Naive thymus-derived CD8-positive, alpha-beta T cell (primary cell): ENCODE data around the gene CPSF3. TPM values are rescaled to one million over a fixed set of nuclear protein-coding genes. Genes with fewer than 3 reads are reported as not detected.

Experiments used
- ATAC-seq, 2 donors: fragments of 150-1000 bp; cut with Tn5 transposase in 1 of 2; sonication (Bioruptor Pico), chemical (Tn5 transposase) in 1 of 2; 1 replicate in 1 of 2; 2 replicates in 1 of 2; pipeline ENCODE4 v1.10.0; 2021; ENCODE audit warnings: mild to moderate bottlenecking in 2 of 2, moderate library complexity in 2 of 2
- POLR2A ChIA-PET: fragments of 350-600 bp; sonication (Branson Sonifier 250); formaldehyde crosslinking; loops from one replicate; lab custom pipeline; 2021; ENCODE audit warnings: antibody characterized with exemption; lab: Charles Lee
- DNase-seq, 10 donors: peaks; one replicate each; pipeline versions ENCODE4 v3.0.0 to v3.0.0-alpha.2; 2020 to 2022
- H3K27ac Mint-ChIP-seq, 10 donors: one replicate each; pipeline ENCODE4 v1.8.0; 2020 to 2022; ENCODE audit warnings: mild to moderate bottlenecking in 10 of 10, mixed read lengths in 10 of 10, moderate library complexity in 4 of 10, inconsistent platforms in 1 of 10
- H3K27me3 Mint-ChIP-seq, 5 donors: one replicate each; pipeline ENCODE4 v1.8.0; 2021 to 2022; ENCODE audit warnings: mixed read lengths in 5 of 5
- H3K36me3 Mint-ChIP-seq, 3 donors: one replicate each; pipeline ENCODE4 v1.8.0; 2020 to 2022; ENCODE audit warnings: mixed read lengths in 3 of 3, mild to moderate bottlenecking in 2 of 3, inconsistent platforms in 1 of 3
- H3K4me1 Mint-ChIP-seq, 4 donors: one replicate each; pipeline ENCODE4 v1.8.0; 2021 to 2022; ENCODE audit warnings: mixed read lengths in 4 of 4
- H3K4me3 Mint-ChIP-seq, 10 donors: one replicate each; pipeline ENCODE4 v1.8.0; 2020 to 2022; ENCODE audit warnings: mild to moderate bottlenecking in 10 of 10, mixed read lengths in 10 of 10, moderate library complexity in 6 of 10, inconsistent platforms in 1 of 10
- H3K9me3 Mint-ChIP-seq, 9 donors: one replicate each; pipeline ENCODE4 v1.8.0; 2020 to 2022; ENCODE audit warnings: mixed read lengths in 9 of 9, mild to moderate bottlenecking in 3 of 9, inconsistent platforms in 1 of 9, moderate library complexity in 1 of 9
- polyA plus RNA-seq, 3 donors: library from polyadenylated mRNA; unstranded; fragments of 300-500 nt; fragmentation: Illumina TruSeq; gene quantifications; one replicate each; pipeline ENCODE4 v1.2.3, GENCODE V29; 2021
- total RNA-seq, 8 experiments: library from RNA in 2 of 8; stranded (reverse) in 2 of 8; gene quantifications; one replicate each; pipeline ENCODE4 v1.2.3 and lab custom pipeline; 2021 to 2026

Gene CPSF3
- total and polyA plus RNA-seq, 5 experiments from 2014 or later: 21.3 to 32.3 (median 28.7) TPM

DNA sequence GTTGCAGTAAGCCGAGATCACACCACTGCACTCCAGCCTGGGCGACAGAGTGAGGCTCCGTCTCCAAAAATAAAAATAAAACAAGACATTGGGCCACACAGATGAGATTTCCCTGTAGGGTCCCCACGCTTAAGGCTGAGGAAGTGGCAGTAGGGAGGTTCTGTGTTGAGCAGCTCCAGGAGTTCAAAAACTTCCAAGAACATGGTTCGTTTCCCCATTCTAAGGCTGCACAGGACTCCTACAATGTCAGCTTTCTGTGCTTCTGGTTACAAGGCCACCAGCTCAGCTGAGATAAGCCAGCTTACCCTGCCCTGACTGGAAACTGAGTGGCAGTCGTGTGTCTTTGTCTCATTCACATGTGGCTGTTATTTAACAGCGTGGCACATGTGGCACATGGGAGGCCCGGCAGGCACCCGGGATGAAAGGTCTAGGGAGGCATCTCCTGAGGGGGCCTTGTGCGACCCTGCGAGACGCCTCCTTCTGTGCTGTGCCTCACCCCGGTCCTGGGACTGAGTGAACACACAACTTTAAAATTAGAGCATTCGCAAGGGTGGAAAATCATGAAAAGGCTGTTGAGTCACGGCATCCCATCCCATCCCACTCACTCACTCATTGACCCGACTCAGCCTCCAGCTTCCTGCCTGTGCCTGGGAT is 7.8 kb upstream of the CPSF3 start:
- POLR2A ChIA-PET: no interaction called here
- Mint-ChIP-seq H3K27me3 (no peaks in the 10 kb centered on the region), H3K4me3 (no peak overlapping the region), H3K9me3 (no peaks in the 10 kb centered on the region), H3K4me1 (peaks cover 15 to 49% (median 36%) of the 10 kb centered on the region in 4 donors), H3K27ac (peak overlapping the region in 2 of 10 donors; percentile 14 to 56), H3K36me3 (peaks cover 0 to 54% (median 9%) of the 10 kb centered on the region in 3 donors)
- no peak for ATAC-seq
- no peak for DNase-seq

DNA sequence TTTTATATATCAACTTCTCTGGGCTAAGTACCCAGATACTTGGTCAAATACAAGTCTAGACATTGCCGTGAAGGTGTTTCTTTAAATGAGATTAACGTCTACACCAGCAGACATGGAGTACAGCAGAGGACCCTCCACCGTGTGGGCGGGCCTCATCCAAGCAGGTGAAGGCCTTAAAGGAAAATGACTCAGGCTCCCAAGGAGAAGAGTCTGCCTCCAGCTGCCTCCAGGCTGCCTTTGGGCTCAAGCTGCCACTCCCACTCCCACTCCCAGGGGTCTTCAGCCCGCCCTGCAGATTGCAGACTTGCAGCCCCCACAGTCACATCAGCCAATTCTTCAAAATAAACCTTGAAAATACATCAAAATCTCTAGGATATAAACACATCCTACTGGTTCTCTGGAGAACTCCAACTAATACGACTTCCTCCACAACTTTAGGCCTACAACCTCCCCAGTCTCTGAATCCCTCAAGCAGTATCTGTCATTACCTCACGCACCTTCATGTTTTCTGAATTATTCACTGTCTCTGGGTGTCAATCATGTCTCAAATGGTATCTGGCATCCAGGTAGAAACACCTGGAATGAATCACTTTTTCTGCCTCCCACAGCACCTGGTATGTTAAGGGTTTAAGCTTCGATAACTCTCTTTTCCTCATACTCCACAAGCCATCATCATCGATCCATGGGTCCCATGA is 7.0 kb upstream of the CPSF3 start:
- Mint-ChIP-seq H3K4me1 (peaks cover 16 to 55% (median 39%) of the 10 kb centered on the region in 4 donors), H3K9me3 (no peaks in the 10 kb centered on the region), H3K27ac (peak overlapping the region in 4 of 10 donors; percentile 14 to 56 (median 44)), H3K4me3 (no peak overlapping the region), H3K27me3 (no peaks in the 10 kb centered on the region), H3K36me3 (peaks cover 0 to 48% (median 6%) of the 10 kb centered on the region in 3 donors)
- ATAC-seq (no peak), DNase-seq (no peak)
- POLR2A ChIA-PET: no interaction called here

DNA sequence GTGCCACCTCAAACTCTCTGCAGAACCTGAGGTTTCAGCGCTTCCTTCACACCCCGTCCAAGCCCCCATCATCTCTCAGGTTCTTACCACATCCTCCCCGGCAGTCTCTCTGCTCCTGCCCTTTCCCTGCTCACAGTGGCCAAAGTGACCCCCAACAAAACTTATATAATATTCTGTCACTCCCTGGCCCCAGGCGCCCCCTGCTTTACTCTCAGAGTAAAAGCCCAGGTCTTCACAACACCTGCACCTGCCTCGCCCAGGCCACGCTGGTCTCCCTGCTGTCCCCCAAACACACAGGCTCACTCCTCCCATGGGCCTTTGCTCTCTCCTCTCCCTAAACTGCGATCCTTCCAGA is 6.5 kb upstream of the CPSF3 start:
- Mint-ChIP-seq H3K36me3 (peaks cover 0 to 45% (median 5%) of the 10 kb centered on the region in 3 donors), H3K4me3 (no peak overlapping the region), H3K9me3 (no peaks in the 10 kb centered on the region), H3K27ac (peak overlapping the region in 3 of 10 donors; percentile 16 to 56 (median 31)), H3K4me1 (peaks cover 20 to 59% (median 44%) of the 10 kb centered on the region in 4 donors), H3K27me3 (no peaks in the 10 kb centered on the region)
- POLR2A ChIA-PET: no interaction called here
- ATAC-seq (no peak), DNase-seq (no peak)

GRCh38 chr2:9417725-9418124 is 5.7 kb upstream of the CPSF3 start:
- Mint-ChIP-seq H3K4me1 (peaks cover 26 to 67% (median 52%) of the 10 kb centered on the region in 4 donors), H3K36me3 (peaks cover 0 to 39% (median 2%) of the 10 kb centered on the region in 3 donors), H3K9me3 (no peaks in the 10 kb centered on the region), H3K4me3 (no peak overlapping the region), H3K27ac (no peak overlapping the region), H3K27me3 (no peaks in the 10 kb centered on the region)
- DNase-seq (no peak), ATAC-seq (no peak)
- POLR2A ChIA-PET: no interaction called here

DNA sequence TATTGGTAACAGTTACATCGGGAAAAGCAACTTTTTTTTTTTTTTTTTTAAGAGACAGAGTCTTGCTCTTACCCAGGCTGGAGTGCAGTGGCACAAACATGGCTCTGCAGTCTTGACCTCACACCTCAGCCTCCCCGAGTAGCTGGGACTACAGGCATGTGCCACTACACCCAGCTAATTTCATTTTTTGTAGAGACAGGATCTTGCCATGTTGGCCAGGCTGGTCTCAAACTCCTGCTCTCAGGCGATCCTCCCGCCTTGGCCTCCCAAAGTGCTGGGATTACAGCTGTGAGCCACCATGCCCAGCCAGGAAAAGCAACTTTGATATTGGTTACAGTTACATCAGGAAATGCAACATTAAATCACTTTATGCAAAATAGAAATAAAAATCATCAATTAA is 4.7 kb upstream of the CPSF3 start:
- POLR2A ChIA-PET: no interaction called here
- no peak overlapping the region for H3K4me3 Mint-ChIP-seq

GRCh38 chr2:9419541-9419940 is 3.9 kb upstream of the CPSF3 start:
- DNase-seq (no peak), ATAC-seq (no peak)
- H3K4me3 Mint-ChIP-seq: no peak overlapping the region
- H3K4me1 Mint-ChIP-seq: peaks cover 31 to 66% (median 47%) of the 10 kb centered on the region in 4 donors
- H3K36me3 Mint-ChIP-seq: peaks cover 0 to 32% (median 2%) of the 10 kb centered on the region in 3 donors
- no peaks in the 10 kb centered on the region for H3K9me3 Mint-ChIP-seq
- POLR2A ChIA-PET: no interaction called here
- H3K27me3 Mint-ChIP-seq: no peaks in the 10 kb centered on the region
- H3K27ac Mint-ChIP-seq: no peak overlapping the region

More for the DNA sequence above, 4.7 kb upstream of the CPSF3 start:
- Mint-ChIP-seq H3K4me1 (peaks cover 29 to 69% (median 52%) of the 10 kb centered on the region in 4 donors), H3K27me3 (no peaks in the 10 kb centered on the region), H3K27ac (no peak overlapping the region), H3K36me3 (peaks cover 0 to 35% (median 2%) of the 10 kb centered on the region in 3 donors), H3K9me3 (no peaks in the 10 kb centered on the region)
- no peak for DNase-seq
- ATAC-seq: no peak

- peak overlapping the region in 6 of 10 donors; percentile 7 to 69 (median 35) for H3K4me3 Mint-ChIP-seq
- H3K36me3 Mint-ChIP-seq: peaks cover 0 to 32% (median 2%) of the 10 kb centered on the region in 3 donors
- POLR2A ChIA-PET: no interaction called here
- no peaks in the 10 kb centered on the region for H3K27me3 Mint-ChIP-seq
- no peaks in the 10 kb centered on the region for H3K9me3 Mint-ChIP-seq
- DNase-seq: no peak
- peak overlapping the region in 3 of 10 donors; percentile 9 to 76 (median 54) for H3K27ac Mint-ChIP-seq
- ATAC-seq: no peak
- H3K4me1 Mint-ChIP-seq: peaks cover 31 to 59% (median 46%) of the 10 kb centered on the region in 4 donors
Measured at GRCh38 chr2:9420495-9420894, 3.0 kb upstream of the CPSF3 start.

- Mint-ChIP-seq H3K9me3 (no peaks in the 10 kb centered on the region), H3K36me3 (peaks cover 0 to 19% (median 2%) of the 10 kb centered on the region in 3 donors), H3K4me3 (peak overlapping the region in 5 of 10 donors; percentile 91 to 93 (median 93)), H3K27me3 (no peaks in the 10 kb centered on the region), H3K4me1 (peaks cover 26 to 45% (median 34%) of the 10 kb centered on the region in 4 donors), H3K27ac (peak overlapping the region in 9 of 10 donors; percentile 72 to 99 (median 93))
- DNase-seq (peak in 9 of 10 donors; percentile 16 to 67 (median 32)), ATAC-seq (peak; percentile 15 to 23)
- POLR2A ChIA-PET: interaction anchor here (0.5 to 2.0 kb wide), 6 partner anchors 51 to 208 kb away, joined by 3 to 18 read pairs (median 10); partner anchors contain the start of genes ADAM17 and YWHAQ
Measured at GRCh38 chr2:9422321-9423099, 944 bp upstream of the CPSF3 start.

GRCh38 chr2:9423922-9424272 is 443 bp downstream of the CPSF3 start:
- ATAC-seq (peak; percentile 7 to 25), DNase-seq (peak in 2 of 10 donors; percentile 1 to 9)
- Mint-ChIP-seq H3K9me3 (no peaks in the 10 kb centered on the region), H3K4me1 (peaks cover 24 to 37% (median 33%) of the 10 kb centered on the region in 4 donors), H3K4me3 (no peak overlapping the region), H3K36me3 (peaks cover 0 to 14% (median 0%) of the 10 kb centered on the region in 3 donors), H3K27ac (peak overlapping the region in 4 of 10 donors; percentile 94 to 99 (median 97)), H3K27me3 (no peaks in the 10 kb centered on the region)
- POLR2A ChIA-PET: interaction anchor here (0.7 to 2.0 kb wide), 7 partner anchors 11 to 586 kb away, joined by 3 to 18 read pairs (median 5); partner anchors contain the start of genes ADAM17, KIDINS220 and YWHAQ

- H3K4me3 Mint-ChIP-seq: no peak overlapping the region
- DNase-seq (no peak), ATAC-seq (no peak)
- H3K27ac Mint-ChIP-seq: peak overlapping the region in 4 of 10 donors; percentile 94 to 99 (median 97)
- H3K4me1 Mint-ChIP-seq: peaks cover 24 to 33% (median 30%) of the 10 kb centered on the region in 4 donors
- H3K27me3 Mint-ChIP-seq: no peaks in the 10 kb centered on the region
- H3K9me3 Mint-ChIP-seq: no peaks in the 10 kb centered on the region
- H3K36me3 Mint-ChIP-seq: peaks cover 0 to 20% (median 1%) of the 10 kb centered on the region in 3 donors
- POLR2A ChIA-PET: interaction anchor here (0.7 to 0.9 kb wide), 3 partner anchors 51 to 587 kb away, joined by 3 to 5 read pairs (median 4); partner anchors contain the start of gene KIDINS220
Measured at GRCh38 chr2:9424447-9425164, 1.2 kb downstream of the CPSF3 start.

- Mint-ChIP-seq H3K36me3 (peaks cover 11 to 52% (median 35%) of the 10 kb centered on the region in 3 donors), H3K4me3 (no peak overlapping the region), H3K4me1 (peaks cover 0 to 5% (median 3%) of the 10 kb centered on the region in 4 donors), H3K27ac (no peak overlapping the region), H3K27me3 (no peaks in the 10 kb centered on the region), H3K9me3 (no peaks in the 10 kb centered on the region)
- DNase-seq (no peak), ATAC-seq (no peak)
- POLR2A ChIA-PET: no interaction called here
Measured at GRCh38 chr2:9428965-9429577, 5.6 kb downstream of the CPSF3 start.
